Mucosa of rectum (tissue), 2 donors: ENCODE results near the gene TSEN34.
"Not testable (repeated sequence)": the region's sequence is repeated elsewhere in the genome, so short reads cannot be mapped to it uniquely, and the experiment has no call there.

Source experiments
- H3K27ac ChIP-seq, 2 donors: one replicate each; pipeline ENCODE4 v1.7.0; 2013; ENCODE audit warnings: inconsistent platforms in 2 of 2, low read depth in 2 of 2, low read length in 2 of 2
- H3K27me3 ChIP-seq, 2 donors: one replicate each; pipeline ENCODE4 v1.7.0; 2013; ENCODE audit warnings: low read length in 2 of 2; ENCODE audit not compliant: control insufficient read depth in 2 of 2, insufficient read depth in 2 of 2
- H3K36me3 ChIP-seq, 2 donors: one replicate each; pipeline ENCODE4 v1.7.0; 2013; ENCODE audit warnings: low read length in 2 of 2; ENCODE audit not compliant: control insufficient read depth in 2 of 2, insufficient read depth in 2 of 2
- H3K4me1 ChIP-seq, 2 donors: one replicate each; pipeline ENCODE4 v1.7.0; 2013; ENCODE audit warnings: low read length in 2 of 2, mild to moderate bottlenecking in 1 of 2; ENCODE audit not compliant: control insufficient read depth in 2 of 2, insufficient read depth in 2 of 2
- H3K4me3 ChIP-seq, 2 donors: one replicate each; pipeline ENCODE4 v1.7.0; 2013; ENCODE audit warnings: low read length in 2 of 2
- H3K9ac ChIP-seq, 2 donors: one replicate each; pipeline ENCODE4 v1.7.0; 2013; ENCODE audit warnings: low read length in 2 of 2, low read depth in 1 of 2, mild to moderate bottlenecking in 1 of 2
- H3K9me3 ChIP-seq, 2 donors: one replicate each; pipeline ENCODE4 v1.7.0; 2013; ENCODE audit warnings: low read length in 2 of 2; ENCODE audit not compliant: control insufficient read depth in 2 of 2
- donor health status: healthy.
- donor health status: Normal muscosa, but diverticular disease.

The TSEN34 gene

GRCh38 chr19:54231077-54231931, 40.2 kb downstream of the TSEN34 start:
- H3K9ac ChIP-seq, result no peak overlapping the region
- no peaks in the 10 kb centered on the region for H3K9me3 ChIP-seq
- no peaks in the 10 kb centered on the region for H3K4me1 ChIP-seq
- H3K27ac ChIP-seq, result no peak overlapping the region
- H3K4me3 ChIP-seq, result no peak overlapping the region
- H3K27me3 ChIP-seq, result peaks cover 0 to 2% of the 10 kb centered on the region in 2 donors
- H3K36me3 ChIP-seq, result no peaks in the 10 kb centered on the region

- peaks cover 0 to 2% of the 10 kb centered on the region in 2 donors for H3K27me3 ChIP-seq
- H3K9me3 ChIP-seq, result no peaks in the 10 kb centered on the region
- no peaks in the 10 kb centered on the region for H3K36me3 ChIP-seq
- H3K9ac ChIP-seq, result no peak overlapping the region
- no peak overlapping the region for H3K4me3 ChIP-seq
- no peak overlapping the region for H3K27ac ChIP-seq
- no peaks in the 10 kb centered on the region for H3K4me1 ChIP-seq
These were observed 42.8 kb downstream of the TSEN34 start for GRCh38 chr19:54233941-54234340.

GRCh38 chr19:54239491-54240371, 48.6 kb downstream of the TSEN34 start:
- not testable (repeated sequence) for H3K36me3 ChIP-seq, H3K27me3 ChIP-seq

GRCh38 chr19:54240372-54241336, 49.5 kb downstream of the TSEN34 start:
- not testable (repeated sequence) for H3K36me3 ChIP-seq, H3K27me3 ChIP-seq, H3K9ac ChIP-seq, H3K4me3 ChIP-seq, H3K27ac ChIP-seq, H3K4me1 ChIP-seq, H3K9me3 ChIP-seq

More at GRCh38 chr19:54239491-54240371, 48.6 kb downstream of the TSEN34 start:
- not testable (repeated sequence) for H3K9ac ChIP-seq, H3K4me1 ChIP-seq, H3K4me3 ChIP-seq, H3K9me3 ChIP-seq, H3K27ac ChIP-seq

- not testable (repeated sequence) for H3K27ac ChIP-seq, H3K27me3 ChIP-seq, H3K9me3 ChIP-seq, H3K9ac ChIP-seq, H3K36me3 ChIP-seq, H3K4me3 ChIP-seq, H3K4me1 ChIP-seq
These were observed 51.1 kb downstream of the TSEN34 start for GRCh38 chr19:54242234-54242633.

GRCh38 chr19:54242646-54243045, 51.5 kb downstream of the TSEN34 start, which contains the start of gene LILRA6:
TSS of gene LILRA6 (minus strand) at chr19:54242790.
- not testable (repeated sequence) for H3K27me3 ChIP-seq, H3K4me3 ChIP-seq, H3K9ac ChIP-seq, H3K9me3 ChIP-seq, H3K36me3 ChIP-seq, H3K4me1 ChIP-seq, H3K27ac ChIP-seq

GRCh38 chr19:54243809-54244208, 52.7 kb downstream of the TSEN34 start:
- H3K4me1 ChIP-seq, H3K36me3 ChIP-seq, H3K4me3 ChIP-seq, H3K27me3 ChIP-seq, H3K9ac ChIP-seq, H3K27ac ChIP-seq, H3K9me3 ChIP-seq: not testable (repeated sequence)
